ENCODE data around the gene GGPS1.
A peak's percentile ranks its signal among the peaks of the same experiment; 100 is the strongest.
"Not testable (repeated sequence)": the region's sequence is repeated elsewhere in the genome, so short reads cannot be mapped to it uniquely, and the experiment has no call there.

The GGPS1 gene

DNA sequence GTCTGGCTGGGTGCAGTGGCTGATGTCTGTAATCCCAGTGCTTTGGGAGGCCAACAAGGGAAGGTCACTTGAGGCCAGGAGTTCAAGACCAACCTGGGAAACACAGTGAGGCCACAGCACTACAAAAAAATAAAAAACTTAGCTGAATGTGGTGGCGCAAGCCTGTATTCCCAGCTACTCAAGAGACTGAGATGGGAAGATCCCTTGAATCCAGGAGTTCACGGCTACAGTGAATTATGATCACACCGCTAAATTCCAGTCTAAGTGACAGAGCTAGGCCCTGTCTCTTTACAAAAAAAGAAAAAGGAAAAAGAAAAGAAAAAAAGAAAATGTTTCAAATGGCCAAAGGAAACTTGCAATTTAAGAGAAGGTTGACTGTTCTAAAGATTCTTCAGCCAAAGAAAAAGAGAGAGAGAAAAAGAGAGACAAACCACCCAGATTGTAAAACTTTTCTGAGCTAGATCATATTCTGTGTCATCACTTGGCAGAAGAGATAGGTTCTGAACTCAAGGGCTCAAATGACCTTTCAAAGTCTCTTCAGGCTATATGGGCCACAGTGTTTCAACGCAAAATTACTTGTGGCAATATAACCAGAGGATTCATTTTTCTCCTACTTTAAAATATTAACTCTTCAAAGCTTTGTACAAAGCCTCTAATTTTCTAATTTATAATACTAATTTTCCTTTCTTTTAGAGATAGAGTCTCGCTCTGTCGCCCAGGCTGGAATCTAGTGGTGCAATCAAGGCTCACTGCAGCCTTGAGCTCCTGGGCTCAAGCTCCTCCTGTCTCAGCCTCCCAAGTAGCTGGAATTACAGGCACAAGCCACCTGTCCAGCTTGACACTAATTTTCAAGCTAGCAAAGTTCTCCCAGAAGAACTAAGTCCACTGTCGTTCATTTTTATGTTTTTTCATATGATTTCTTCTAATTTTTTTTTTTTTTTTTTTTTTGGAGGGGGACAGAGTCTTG lies 20.9 kb upstream of the GGPS1 start:
- no peak for DNase-seq

DNA sequence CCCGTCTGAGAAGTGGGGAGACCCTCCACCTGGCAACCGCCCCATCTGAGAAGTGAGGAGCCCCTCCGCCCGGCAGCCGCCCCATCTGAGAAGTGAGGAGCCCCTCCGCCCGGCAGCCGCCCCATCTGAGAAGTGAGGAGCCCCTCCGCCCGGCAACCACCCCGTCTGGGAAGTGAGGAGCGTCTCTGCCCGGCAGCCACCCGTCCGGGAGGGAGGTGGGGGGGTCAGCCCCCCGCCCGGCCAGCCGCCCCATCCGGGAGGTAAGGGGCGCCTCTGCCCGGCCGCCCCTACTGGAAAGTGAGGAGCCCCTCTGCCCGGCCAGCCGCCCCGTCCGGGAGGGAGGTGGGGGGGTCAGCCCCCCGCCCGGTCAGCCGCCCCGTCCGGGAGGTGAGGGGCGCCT lies 19.2 kb upstream of the GGPS1 start:
- not testable (repeated sequence) for DNase-seq

DNA sequence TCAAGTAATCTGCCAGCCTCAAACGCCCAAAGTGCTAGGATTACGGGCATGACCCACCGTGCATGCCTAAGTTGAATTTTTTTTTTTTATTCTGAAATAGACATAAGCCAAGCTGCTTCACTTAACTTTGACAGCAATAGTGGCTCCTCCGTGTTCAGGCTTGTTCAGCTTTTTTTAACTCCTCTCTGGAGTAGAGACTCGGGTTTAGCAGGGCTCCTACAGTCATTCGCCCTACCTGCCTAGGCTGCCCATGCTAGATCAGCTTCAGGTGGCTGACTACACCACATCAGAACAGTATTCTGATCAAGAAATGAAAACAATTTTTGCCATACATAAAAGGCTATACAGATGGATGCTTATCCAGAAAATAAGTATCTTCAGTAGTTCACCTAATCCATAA lies 15.1 kb upstream of the GGPS1 start:
- DNase-seq = no peak

DNA sequence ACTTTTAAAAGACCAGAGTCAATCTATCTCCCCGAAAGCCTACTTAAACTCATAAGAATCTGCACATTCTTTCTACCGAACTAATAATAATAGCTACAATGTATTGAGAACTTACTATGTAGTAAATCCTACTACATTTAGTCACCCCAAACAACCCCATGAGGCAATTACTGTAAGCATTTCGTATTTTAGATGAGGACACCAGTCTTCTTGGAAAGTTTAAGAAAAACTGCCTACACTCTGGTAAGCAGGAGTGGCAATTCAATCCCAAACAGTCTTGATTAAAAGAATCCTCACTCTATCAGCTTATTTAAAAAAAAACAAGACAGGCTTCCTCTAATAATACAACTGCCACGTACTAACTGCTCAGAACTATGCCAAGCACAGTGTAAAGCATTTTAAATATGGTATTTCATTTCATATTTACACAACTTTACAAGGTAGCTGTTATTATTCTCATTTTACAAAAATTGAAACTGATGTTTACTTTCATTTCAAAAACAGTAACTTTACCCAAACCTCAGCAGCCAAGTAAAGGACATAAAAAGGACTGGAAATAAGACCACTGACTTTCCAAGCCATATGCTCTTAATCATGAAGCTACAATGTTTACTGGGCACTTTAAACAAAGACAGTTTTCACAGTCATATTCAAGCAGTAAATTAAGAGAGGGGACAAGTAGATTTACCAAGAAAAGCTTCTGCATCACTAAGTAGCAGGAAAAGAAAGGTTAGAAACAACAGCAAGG lies 14.3 kb upstream of the GGPS1 start:
- DNase-seq = no peak

DNA sequence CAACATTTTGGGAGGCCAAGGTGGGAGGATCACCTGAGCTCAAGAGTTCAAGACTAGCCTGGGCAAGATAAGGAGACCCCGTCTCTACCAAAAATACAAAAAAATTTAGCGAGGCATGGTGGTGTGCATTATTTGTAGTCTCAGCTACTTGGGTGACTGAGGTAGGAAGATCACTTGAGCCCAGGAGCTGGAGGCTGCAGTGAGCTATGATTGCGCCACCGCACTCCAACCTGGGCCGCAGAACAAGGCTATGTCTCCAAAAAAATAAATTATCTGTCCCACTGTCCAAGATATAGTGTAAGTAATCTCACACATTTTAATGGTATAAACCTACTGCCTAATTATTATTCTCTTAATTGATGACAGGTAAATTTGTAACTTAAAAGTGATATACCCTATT lies 13.2 kb upstream of the GGPS1 start:
- DNase-seq = no peak

DNA sequence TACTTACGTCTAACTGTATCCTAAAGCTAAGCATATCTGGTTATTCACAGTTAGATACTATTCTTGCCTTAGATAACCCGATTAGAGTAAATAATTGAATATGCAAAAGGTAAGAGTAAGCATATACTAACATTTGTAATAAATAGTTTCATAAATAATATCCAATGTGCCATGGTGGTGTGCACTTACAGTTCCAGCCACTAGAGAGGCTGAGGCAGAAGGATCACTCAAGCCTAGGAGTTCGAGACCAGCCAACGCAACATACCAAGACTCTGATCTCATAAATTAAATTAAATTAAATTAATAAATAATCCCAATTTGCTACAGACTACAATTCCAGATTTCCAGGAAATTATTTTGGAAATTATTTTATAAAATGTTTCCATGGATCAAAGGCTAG lies 12.6 kb upstream of the GGPS1 start:
- DNase-seq = no peak

DNA sequence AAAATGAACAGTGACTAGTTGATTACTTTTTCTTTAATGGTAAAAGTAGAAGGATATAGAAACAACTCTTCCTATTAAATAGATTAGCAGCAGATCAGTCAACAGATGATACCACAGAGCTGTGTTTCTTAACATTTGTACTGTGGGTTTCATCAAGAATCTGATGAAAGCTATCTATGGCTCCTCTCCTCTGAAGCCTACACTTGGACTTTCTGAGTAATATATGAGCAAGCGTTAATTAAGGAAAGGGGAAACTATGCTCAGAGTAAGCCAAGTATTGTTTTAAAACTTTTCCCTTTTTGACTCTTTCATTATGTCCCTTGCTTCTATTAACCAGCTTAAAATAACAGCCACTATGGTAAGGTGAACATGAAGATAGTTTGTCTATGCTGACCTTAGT lies 11.2 kb upstream of the GGPS1 start:
- DNase-seq = no peak

- no peak for DNase-seq
These were observed 9.1 kb upstream of the GGPS1 start for GRCh38 chr1:235319255-235319654.

DNA sequence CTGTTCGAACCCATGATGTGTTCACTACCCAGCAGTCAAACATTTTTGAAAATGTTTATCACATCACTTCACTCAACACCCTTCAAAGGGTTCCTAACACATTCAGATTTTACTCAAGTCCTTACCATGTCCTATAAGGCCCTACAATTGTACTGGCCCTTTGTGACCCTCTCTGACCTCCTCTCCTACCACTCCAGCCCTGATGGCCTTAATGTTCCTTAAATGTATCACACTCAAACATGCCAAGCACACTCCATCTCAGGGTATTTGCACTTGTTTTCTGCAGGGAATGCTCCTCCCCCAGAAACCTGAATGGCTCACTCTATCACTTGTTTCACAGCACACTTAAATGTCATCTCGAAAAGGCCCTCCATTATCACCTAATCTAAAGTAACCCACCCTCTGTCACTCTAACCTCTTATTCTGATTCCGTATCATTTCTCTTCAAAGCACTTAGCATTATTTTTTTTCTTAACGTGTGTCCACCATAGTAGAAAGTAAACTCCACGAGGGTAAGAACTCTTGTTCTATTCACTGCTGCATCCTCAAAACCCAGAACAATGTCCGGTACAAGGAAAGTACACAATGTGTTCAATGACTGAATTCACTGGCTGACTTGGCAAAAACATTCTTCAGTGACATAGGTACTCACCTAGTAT lies 7.7 kb upstream of the GGPS1 start:
- no peak for DNase-seq

GRCh38 chr1:235324296-235324695 lies 4.1 kb upstream of the GGPS1 start:
- no peak for DNase-seq

DNA sequence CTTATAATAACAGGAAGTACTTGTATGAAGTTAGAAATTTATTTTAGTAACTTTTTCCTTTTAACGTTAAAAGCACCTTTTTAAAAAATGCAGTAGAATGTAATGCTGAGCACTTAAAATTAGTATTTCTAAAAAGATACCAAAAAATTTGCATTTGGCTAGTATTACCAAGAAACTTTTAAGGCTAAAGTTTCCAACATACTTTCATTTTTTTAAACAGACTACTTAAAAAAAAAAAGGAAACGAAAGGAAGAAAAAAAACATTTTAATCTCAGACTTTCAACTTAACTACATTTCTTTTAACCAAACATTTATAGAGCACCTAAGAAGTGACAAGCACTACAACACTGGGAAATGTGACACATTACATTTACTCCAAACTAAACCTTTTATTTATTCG lies 3.2 kb upstream of the GGPS1 start:
- no peak for DNase-seq

- no peak for DNase-seq
These were observed 2.5 kb upstream of the GGPS1 start for GRCh38 chr1:235325854-235326253.

GRCh38 chr1:235326719-235327558 lies 1.4 kb upstream of the GGPS1 start:
- no peak for DNase-seq

DNA sequence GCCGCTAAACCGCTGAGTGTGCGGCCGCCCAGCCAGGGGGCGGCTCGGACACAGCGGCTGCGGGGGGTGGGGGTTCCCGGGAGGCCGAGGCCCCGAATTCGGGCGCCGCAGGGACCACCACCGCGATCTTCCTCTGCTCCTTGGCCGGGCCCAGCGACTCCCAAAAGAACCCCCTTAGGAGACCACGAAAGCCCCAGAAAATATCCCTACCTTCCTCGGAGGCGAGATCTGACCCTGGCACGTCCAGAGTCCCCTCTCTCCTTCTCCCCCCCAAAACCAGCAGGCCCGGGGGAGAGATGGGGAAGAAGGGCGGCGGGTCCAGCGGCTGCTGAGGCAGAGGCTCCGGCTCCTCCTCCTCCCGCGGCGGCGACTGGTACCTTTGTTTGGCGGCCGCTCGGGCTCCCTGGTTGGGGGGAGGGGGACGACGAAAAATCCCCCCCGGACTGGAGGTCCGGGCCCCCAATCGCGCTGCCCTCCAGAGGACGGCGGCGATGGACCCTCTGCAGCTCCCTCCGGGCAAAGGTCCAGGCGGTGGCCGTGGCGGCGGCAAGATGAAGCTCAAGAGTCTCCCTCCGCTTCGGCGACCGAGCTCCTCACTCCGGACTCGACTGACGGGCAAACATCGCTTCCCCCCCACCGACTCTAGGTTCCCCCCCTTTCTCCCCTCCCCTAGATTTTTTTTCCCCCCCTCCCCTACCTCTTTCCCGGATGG lies 655 bp upstream of the GGPS1 start, which contains the start of gene ARID4B:
ARID4B (minus strand) TSS at position 621 of the 712 bp plus-strand sequence. CDS start 1,260 bp downstream, outside the sequence.
- DNase-seq = peak; percentile 42

- DNase-seq = no peak
These were observed 951 bp downstream of the GGPS1 start for GRCh38 chr1:235329139-235329902.

- DNase-seq = no peak
These were observed 2.5 kb downstream of the GGPS1 start for GRCh38 chr1:235330918-235331285.

DNA sequence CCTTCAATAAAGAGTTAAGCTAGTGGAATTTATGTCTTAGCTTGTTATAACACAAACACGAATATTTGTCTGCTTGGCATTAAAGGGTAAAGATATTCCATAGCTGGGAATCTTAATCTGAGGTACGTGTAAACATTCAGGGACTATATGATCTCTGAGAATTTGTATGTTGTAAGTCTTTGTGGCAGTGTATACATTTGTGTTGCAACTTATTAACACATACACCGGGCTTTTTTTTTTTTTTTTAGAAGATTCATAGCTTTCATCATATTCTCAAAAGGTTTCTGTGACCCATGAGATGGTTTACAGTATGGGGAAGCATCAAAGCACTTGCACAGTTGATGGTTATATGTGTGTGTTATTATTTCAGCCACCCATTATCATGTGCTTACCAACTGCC lies 3.0 kb downstream of the GGPS1 start:
- no peak for DNase-seq

DNA sequence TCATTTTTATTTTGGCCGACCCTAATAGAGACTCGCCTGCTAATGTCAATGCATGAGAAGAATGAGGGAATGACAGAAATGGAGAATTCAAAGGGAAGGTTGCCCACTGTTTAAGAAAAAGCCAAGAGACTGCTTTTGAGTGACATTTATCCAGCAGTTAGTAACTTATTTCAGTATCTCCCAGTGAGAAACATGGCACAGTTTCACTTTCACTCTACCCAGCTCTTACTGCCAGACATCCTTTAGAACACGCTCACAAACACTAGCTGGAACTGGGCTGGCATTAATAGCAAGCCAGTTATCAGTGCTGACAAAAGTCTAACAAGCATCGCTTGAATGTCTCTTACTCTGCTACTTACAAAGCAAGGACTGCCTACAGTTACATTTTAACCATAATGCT lies 8.5 kb downstream of the GGPS1 start:
- DNase-seq = no peak

DNA sequence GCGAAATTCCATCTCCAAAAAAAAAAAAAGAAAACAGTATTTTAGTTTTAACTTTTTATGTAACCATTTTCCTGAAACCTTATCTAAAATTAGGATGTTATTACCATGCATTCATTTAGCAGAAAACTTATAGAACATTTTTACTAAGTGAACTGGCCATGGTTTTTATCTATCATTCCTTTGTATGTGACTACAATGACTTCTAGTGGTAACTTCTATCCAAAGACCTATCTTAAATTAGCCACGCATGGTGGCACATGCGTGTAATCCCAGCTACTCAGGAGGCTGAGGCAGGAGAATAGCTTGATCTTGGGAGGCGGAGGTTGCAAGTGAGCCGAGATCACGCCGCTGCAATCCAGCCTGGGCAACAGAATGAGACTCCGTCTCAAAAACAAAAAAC lies 11.4 kb downstream of the GGPS1 start:
- no peak for DNase-seq

- no peak for DNase-seq
These were observed 13.0 kb downstream of the GGPS1 start for GRCh38 chr1:235341334-235341733.

- DNase-seq = no peak
These were observed 13.7 kb downstream of the GGPS1 start for GRCh38 chr1:235342039-235342438.
